ENCODE data around the gene NEGR1.

The NEGR1 gene

GRCh38 chr1:71843012-71843411, 439.3 kb downstream of the NEGR1 start:
- DNase-seq: no peak

- no peak for DNase-seq
Measured at GRCh38 chr1:71839876-71840275, 442.5 kb downstream of the NEGR1 start.

- no peak for DNase-seq
Measured at GRCh38 chr1:71836904-71837303, 445.4 kb downstream of the NEGR1 start.

GRCh38 chr1:71835442-71835813, 446.9 kb downstream of the NEGR1 start:
- no peak for DNase-seq

- DNase-seq: no peak
Measured at GRCh38 chr1:71834601-71835441, 447.5 kb downstream of the NEGR1 start.

- DNase-seq: no peak
Measured at GRCh38 chr1:71831646-71832045, 450.7 kb downstream of the NEGR1 start.

GRCh38 chr1:71829346-71829745, 453.0 kb downstream of the NEGR1 start:
- DNase-seq: no peak

- no peak for DNase-seq
Measured at GRCh38 chr1:71828431-71829012, 453.8 kb downstream of the NEGR1 start.

- no peak for DNase-seq
Measured at GRCh38 chr1:71823708-71824305, 458.5 kb downstream of the NEGR1 start.

GRCh38 chr1:71817028-71817427, 465.3 kb downstream of the NEGR1 start:
- DNase-seq: no peak

GRCh38 chr1:71809085-71809484, 473.3 kb downstream of the NEGR1 start:
- no peak for DNase-seq

- no peak for DNase-seq
Measured at GRCh38 chr1:71804140-71804539, 478.2 kb downstream of the NEGR1 start.

GRCh38 chr1:71796006-71796405, 486.3 kb downstream of the NEGR1 start:
- no peak for DNase-seq

- DNase-seq: no peak
Measured at GRCh38 chr1:71792264-71792663, 490.1 kb downstream of the NEGR1 start.

- no peak for DNase-seq
Measured at GRCh38 chr1:71788113-71788512, 494.2 kb downstream of the NEGR1 start.

- no peak for DNase-seq
Measured at GRCh38 chr1:71787699-71788098, 494.6 kb downstream of the NEGR1 start.

- DNase-seq: no peak
Measured at GRCh38 chr1:71786218-71786617, 496.1 kb downstream of the NEGR1 start.

GRCh38 chr1:71785450-71785849, 496.9 kb downstream of the NEGR1 start:
- peak; percentile 6 for DNase-seq

GRCh38 chr1:71785000-71785399, 497.3 kb downstream of the NEGR1 start:
- no peak for DNase-seq

- DNase-seq: no peak
Measured at GRCh38 chr1:71784241-71784640, 498.1 kb downstream of the NEGR1 start.

GRCh38 chr1:71783071-71783470, 499.3 kb downstream of the NEGR1 start:
- DNase-seq: no peak

- no peak for DNase-seq
Measured at GRCh38 chr1:71781450-71781849, 500.9 kb downstream of the NEGR1 start.

- peak; percentile 22 for DNase-seq
Measured at GRCh38 chr1:71780681-71781080, 501.7 kb downstream of the NEGR1 start.

- no peak for DNase-seq
Measured at GRCh38 chr1:71778940-71779339, 503.4 kb downstream of the NEGR1 start.
